AG04450 (cell line): Measurements from ENCODE around the gene HSPA4. TPM values are rescaled to one million over a fixed set of nuclear protein-coding genes. Genes with fewer than 3 reads are reported as not detected.

Source experiments
- CTCF ChIA-PET: fragments of 300-600, 350-600 bp; formaldehyde crosslinking; extraction: SDS; loops from one replicate; lab custom pipeline; 2022; ENCODE audit warnings: antibody characterized with exemption, inconsistent platforms; lab: Charles Lee
- POLR2A ChIA-PET: fragments of 350-600 bp; formaldehyde crosslinking; extraction: SDS; loops from one replicate; lab custom pipeline; 2021; ENCODE audit warnings: antibody characterized with exemption, inconsistent platforms; lab: Yijun Ruan, JAX
- DNase-seq: peaks from one replicate; pipeline ENCODE4 v3.0.0-alpha.2; 2011; ENCODE audit warnings: low read depth, low spot score
- H3K27ac ChIP-seq: one replicate; pipeline ENCODE4 v1.5.1; 2012; ENCODE audit warnings: low read depth, low read length, control low read depth
- H3K27me3 ChIP-seq: one replicate; pipeline ENCODE4 v1.6.0; 2012; ENCODE audit warnings: low read length; ENCODE audit not compliant: control insufficient read depth, insufficient read depth
- H3K4me3 ChIP-seq: 2 replicates; pipeline ENCODE4 v1.5.1; 2011; ENCODE audit warnings: mild to moderate bottlenecking, low read depth, low read length, control low read depth
- H3K9me3 ChIP-seq: 2 replicates; pipeline ENCODE4 v1.5.1; 2012; ENCODE audit warnings: low read length; ENCODE audit not compliant: control insufficient read depth, insufficient read depth
- polyA plus RNA-seq: library from polyadenylated mRNA; depleted of rRNA; stranded (reverse); fragments of >200 nt; gene quantifications from 2 replicates; pipeline ENCODE4 v1.2.3, GENCODE V29; 2011
- TF ChIP-seq, protein P1 (sequence below): IDR thresholded peaks from 2 replicates; pipeline ENCODE4 v1.5.1; 2011; ENCODE audit warnings: low read depth, low read length, control low read depth, inconsistent platforms

HSPA4 gene
- polyA plus RNA-seq, 1 experiment = 96.9 TPM

DNA sequence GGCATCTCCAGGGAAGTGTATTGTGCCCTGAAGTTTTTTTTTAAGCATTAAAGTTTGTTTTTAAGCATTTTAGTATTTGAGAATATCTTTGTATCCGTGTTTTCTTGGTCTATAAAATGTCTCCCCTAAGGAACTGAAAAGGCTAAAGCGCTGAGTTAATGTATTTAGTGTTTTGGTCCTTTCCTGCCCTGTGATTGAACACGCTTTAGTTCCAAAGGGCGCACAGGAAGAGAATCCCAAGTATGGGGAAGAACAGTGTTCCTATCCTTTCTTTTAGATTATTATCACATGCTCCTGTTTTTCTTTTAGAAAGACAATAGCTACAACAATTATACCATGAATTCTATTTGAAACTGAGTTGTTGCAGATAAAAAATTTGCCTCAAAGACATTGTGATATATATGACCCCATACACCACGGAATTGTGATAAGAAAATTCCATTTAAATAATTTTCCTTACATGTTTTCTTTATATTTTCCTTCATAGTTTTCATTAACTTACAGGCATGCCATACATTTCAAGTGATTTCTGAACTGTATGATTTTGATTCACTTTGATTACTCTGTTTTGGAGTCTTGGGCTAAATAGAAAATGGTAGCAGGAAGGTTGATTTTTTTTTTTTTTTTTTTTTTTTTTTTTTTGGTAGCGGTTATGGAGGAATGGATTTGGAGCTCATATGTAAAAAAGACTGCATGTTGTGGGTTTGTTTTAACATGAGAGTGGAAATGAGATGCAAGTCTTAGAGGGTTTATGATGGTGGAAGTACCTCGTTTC is 3.1 kb downstream of the HSPA4 start:
- POLR2A ChIA-PET = no interaction called here
- TF ChIP-seq, protein P1, sequence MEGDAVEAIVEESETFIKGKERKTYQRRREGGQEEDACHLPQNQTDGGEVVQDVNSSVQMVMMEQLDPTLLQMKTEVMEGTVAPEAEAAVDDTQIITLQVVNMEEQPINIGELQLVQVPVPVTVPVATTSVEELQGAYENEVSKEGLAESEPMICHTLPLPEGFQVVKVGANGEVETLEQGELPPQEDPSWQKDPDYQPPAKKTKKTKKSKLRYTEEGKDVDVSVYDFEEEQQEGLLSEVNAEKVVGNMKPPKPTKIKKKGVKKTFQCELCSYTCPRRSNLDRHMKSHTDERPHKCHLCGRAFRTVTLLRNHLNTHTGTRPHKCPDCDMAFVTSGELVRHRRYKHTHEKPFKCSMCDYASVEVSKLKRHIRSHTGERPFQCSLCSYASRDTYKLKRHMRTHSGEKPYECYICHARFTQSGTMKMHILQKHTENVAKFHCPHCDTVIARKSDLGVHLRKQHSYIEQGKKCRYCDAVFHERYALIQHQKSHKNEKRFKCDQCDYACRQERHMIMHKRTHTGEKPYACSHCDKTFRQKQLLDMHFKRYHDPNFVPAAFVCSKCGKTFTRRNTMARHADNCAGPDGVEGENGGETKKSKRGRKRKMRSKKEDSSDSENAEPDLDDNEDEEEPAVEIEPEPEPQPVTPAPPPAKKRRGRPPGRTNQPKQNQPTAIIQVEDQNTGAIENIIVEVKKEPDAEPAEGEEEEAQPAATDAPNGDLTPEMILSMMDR = no peak
- H3K27me3 ChIP-seq = no peaks in the 10 kb centered on the region
- H3K27ac ChIP-seq = no peak overlapping the region
- no peak overlapping the region for H3K4me3 ChIP-seq
- no peak for DNase-seq
- CTCF ChIA-PET = no interaction called here
- peaks cover 6% of the 10 kb centered on the region; the same call in 1 of the 2 replicates for H3K9me3 ChIP-seq

DNA sequence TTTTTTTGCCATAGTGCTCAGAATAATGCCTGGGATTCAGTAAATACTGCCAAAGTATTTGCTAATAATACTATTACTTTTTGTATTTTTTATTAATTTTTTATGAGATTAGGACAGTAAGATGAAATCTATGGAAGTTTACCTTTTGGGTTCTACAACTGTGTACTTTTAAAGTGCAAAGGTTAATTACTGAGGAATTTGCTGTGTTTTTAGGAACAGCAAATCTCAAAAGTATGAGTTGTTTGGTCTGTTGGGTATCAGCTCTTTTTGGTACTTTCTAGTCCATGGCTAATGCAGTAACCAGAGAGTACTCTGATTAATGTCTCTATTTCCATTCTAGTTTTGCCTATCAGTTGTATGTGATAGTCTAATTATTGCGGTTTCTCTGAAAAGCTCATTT is 5.1 kb downstream of the HSPA4 start:
- peaks cover 6% of the 10 kb centered on the region; the same call in 1 of the 2 replicates for H3K9me3 ChIP-seq
- TF ChIP-seq, protein P1 = no peak
- POLR2A ChIA-PET = interaction anchor here (0.5 kb wide), 1 partner anchor 87 kb away, joined by 4 read pairs; no protein-coding TSS in a partner anchor
- CTCF ChIA-PET = no interaction called here
- DNase-seq = no peak
- H3K27me3 ChIP-seq = no peaks in the 10 kb centered on the region
- no peak overlapping the region for H3K27ac ChIP-seq
- H3K4me3 ChIP-seq = no peak overlapping the region

DNA sequence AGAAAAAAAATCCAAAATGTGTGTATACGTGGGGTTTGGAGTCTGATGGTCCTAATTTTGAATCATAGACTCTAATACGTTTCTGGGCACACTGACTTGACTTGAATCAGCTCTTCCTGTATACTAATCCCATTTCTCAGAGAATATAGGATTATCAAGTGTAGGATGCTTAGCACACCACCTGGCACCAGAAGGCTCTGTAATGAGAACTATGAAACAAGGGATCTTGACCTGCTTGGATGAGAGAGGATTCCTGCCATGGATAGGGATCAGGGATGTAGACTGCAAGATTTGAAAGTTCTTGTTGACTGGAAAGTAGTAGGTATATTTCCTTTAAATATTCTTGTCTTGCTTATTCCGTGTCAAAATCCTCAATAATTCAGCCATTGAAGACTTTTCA is 7.8 kb downstream of the HSPA4 start:
- ChIA-PET POLR2A (no interaction called here), CTCF (no interaction called here)
- H3K27ac ChIP-seq = no peak overlapping the region
- TF ChIP-seq, protein P1 = no peak
- no peaks in the 10 kb centered on the region for H3K27me3 ChIP-seq
- H3K4me3 ChIP-seq = no peak overlapping the region
- no peak for DNase-seq
- no peaks in the 10 kb centered on the region for H3K9me3 ChIP-seq

DNA sequence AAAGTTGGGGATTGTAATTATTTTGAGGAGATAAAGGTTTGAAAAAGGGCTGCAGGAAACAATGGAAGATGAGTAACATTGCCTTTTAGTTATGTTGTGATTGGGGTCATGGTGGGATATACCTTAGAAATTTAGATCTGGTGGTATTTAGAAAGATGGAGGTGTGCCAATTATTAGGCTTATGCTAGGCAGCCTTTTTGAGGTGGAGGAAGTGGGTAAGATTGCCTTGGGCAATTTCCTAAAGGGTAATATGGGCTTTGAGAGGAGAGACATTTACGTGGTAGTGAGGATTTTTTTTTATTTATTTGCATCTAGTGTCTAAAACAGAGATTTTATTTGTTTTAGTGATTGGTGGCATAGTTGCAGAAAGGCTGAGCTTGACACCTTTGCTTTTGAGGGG is 10.5 kb downstream of the HSPA4 start:
- ChIA-PET POLR2A (no interaction called here), CTCF (no interaction called here)
- no peak for DNase-seq
- H3K4me3 ChIP-seq = no peak overlapping the region
- TF ChIP-seq, protein P1 = no peak
- H3K9me3 ChIP-seq = no peaks in the 10 kb centered on the region
- H3K27me3 ChIP-seq = no peaks in the 10 kb centered on the region
- H3K27ac ChIP-seq = no peak overlapping the region

DNA sequence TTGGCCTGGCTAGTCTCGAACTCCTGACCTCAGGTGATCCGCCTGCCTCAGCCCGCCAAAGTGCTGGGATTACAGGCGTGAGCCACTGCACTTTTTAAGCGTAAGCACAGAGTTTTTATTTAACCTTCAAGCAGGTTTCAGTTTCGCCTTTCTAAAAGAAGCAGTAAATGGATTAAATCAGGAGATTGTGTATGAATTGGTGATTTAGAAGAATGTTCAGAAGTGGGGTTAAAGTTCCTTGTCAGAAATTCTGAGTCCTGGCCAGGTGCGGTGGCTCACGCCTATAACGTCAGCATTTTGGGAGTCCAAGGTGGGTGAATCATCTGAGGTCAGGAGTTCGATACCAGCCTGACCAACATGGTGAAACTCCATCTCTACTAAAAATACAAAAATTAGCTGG is 12.2 kb downstream of the HSPA4 start:
- H3K27ac ChIP-seq = no peak overlapping the region
- H3K9me3 ChIP-seq = no peaks in the 10 kb centered on the region
- H3K4me3 ChIP-seq = no peak overlapping the region
- H3K27me3 ChIP-seq = no peaks in the 10 kb centered on the region
- TF ChIP-seq, protein P1 = no peak
- POLR2A ChIA-PET = no interaction called here
- CTCF ChIA-PET = interaction anchor here (0.7 kb wide), 1 partner anchor 32 kb away, joined by 3 read pairs; no protein-coding TSS in a partner anchor
- DNase-seq = no peak
